Testis (tissue), 3 donors: ENCODE results near the gene WDR20. TPM values are rescaled to one million over a fixed set of nuclear protein-coding genes. Genes with fewer than 3 reads are reported as not detected.

ENCODE experiments used
- DNase-seq: peaks from one replicate; pipeline ENCODE4 v3.0.0-alpha.2; 2019
- H3K27ac ChIP-seq, 2 donors: fragments of 200-600 bp; sonication (generic); one replicate each; pipeline ENCODE4 v1.5.1; 2019
- H3K27me3 ChIP-seq: fragments of 200-600 bp; sonication (generic); one replicate; pipeline ENCODE4 v1.5.1; 2019
- H3K36me3 ChIP-seq: fragments of 200-600 bp; sonication (generic); one replicate; pipeline ENCODE4 v1.5.1; 2017; ENCODE audit warnings: low read depth; ENCODE audit errors: missing control alignments
- H3K4me1 ChIP-seq: fragments of 200-600 bp; sonication (generic); one replicate; pipeline ENCODE4 v1.5.1; 2019
- H3K4me3 ChIP-seq, 2 donors: fragments of 200-600 bp; sonication (generic); one replicate each; pipeline ENCODE4 v1.5.1; 2017 to 2019
- H3K9me3 ChIP-seq: fragments of 200-600 bp; sonication (generic); one replicate; pipeline ENCODE4 v1.5.1; 2017
- CTCF ChIP-seq, 3 experiments: fragments of 450-650 bp in 2 of 3; fragments of 200-600 bp in 1 of 3; sonication (generic) in 1 of 3; IDR thresholded peaks; one replicate each; pipeline ENCODE4 v1.5.1; 2016 to 2019; ENCODE audit warnings: antibody characterized with exemption in 3 of 3, mild to moderate bottlenecking in 2 of 3, moderate library complexity in 1 of 3
- POLR2A ChIP-seq: fragments of 450-650 bp; IDR thresholded peaks from one replicate; pipeline ENCODE4 v1.6.1; 2017; ENCODE audit warnings: antibody characterized with exemption, mild to moderate bottlenecking, moderate library complexity
- WGBS, 2 donors: methylation state at CpG; one replicate each; pipeline ENCODE4 v1.1.5; 2018; 5-methylcytosine and 5-hydroxymethylcytosine counted together
- intact Hi-C: fragments of 100-400 bp; cut with DNase I; formaldehyde crosslinking; loops from one replicate; pipeline ENCODE4 v1.15.1; 2023; ENCODE audit warnings: low total_unique reads
- polyA plus RNA-seq: library from polyadenylated mRNA; stranded (reverse); fragments of 350-450 nt; fragmentation: Illumina TruSeq; extraction: RNeasy Lipid Tissue Mini Kit (QIAGEN cat#74804); gene quantifications from one replicate; pipeline ENCODE4 v1.2.3, GENCODE V29; 2014; ENCODE audit warnings: low read depth, low replicate concordance; ENCODE audit not compliant: insufficient read depth
- total RNA-seq, 2 donors: library from RNA; depleted of rRNA; stranded (reverse); fragments of >200 nt; gene quantifications; one replicate each; pipeline ENCODE4 v1.2.3, GENCODE V29; 2016

The WDR20 gene
- total and polyA plus RNA-seq, 3 donors from 2014 or later: 46.5 to 69.2 (median 56.4) TPM

- intact Hi-C loops: no loop called here
- no peak overlapping the region for H3K4me3 ChIP-seq
- WGBS, 2 donors: 81 to 87% methylated on average over 25 of the region's 25 CpGs
- TF ChIP-seq POLR2A (no peak), CTCF (IDR thresholded peaks at IDR 0.05) (no peak)
- no peak for DNase-seq
- no peaks in the 10 kb centered on the region for H3K27me3 ChIP-seq
- H3K27ac ChIP-seq: no peak overlapping the region
- H3K36me3 ChIP-seq: no peaks in the 10 kb centered on the region
- no peaks in the 10 kb centered on the region for H3K9me3 ChIP-seq
- H3K4me1 ChIP-seq: peaks cover 8% of the 10 kb centered on the region
Measured at GRCh38 chr14:102210421-102211042, 70.8 kb downstream of the WDR20 start.

GRCh38 chr14:102211240-102211639 is 71.5 kb downstream of the WDR20 start:
- TF ChIP-seq CTCF (IDR thresholded peaks at IDR 0.05) (no peak), POLR2A (no peak)
- 95 to 97% methylated on average over 10 to 12 of the region's 12 CpGs for WGBS, 2 donors
- H3K4me3 ChIP-seq: no peak overlapping the region
- H3K36me3 ChIP-seq: no peaks in the 10 kb centered on the region
- no peak overlapping the region for H3K27ac ChIP-seq
- H3K4me1 ChIP-seq: peaks cover 15% of the 10 kb centered on the region
- intact Hi-C loops: no loop called here
- no peaks in the 10 kb centered on the region for H3K27me3 ChIP-seq
- H3K9me3 ChIP-seq: no peaks in the 10 kb centered on the region
- DNase-seq: no peak

- WGBS, 2 donors: 85 to 89% methylated on average over 8 of the region's 8 CpGs
- TF ChIP-seq CTCF (IDR thresholded peaks at IDR 0.05) (no peak), POLR2A (no peak)
- Histone ChIP-seq H3K9me3 (no peaks in the 10 kb centered on the region), H3K4me1 (peaks cover 19% of the 10 kb centered on the region), H3K36me3 (no peaks in the 10 kb centered on the region), H3K27me3 (no peaks in the 10 kb centered on the region), H3K4me3 (no peak overlapping the region), H3K27ac (no peak overlapping the region)
- intact Hi-C loops: no loop called here
- no peak for DNase-seq
Measured at GRCh38 chr14:102212356-102212755, 72.7 kb downstream of the WDR20 start.

GRCh38 chr14:102212845-102213244 is 73.1 kb downstream of the WDR20 start:
- intact Hi-C loops: no loop called here
- Histone ChIP-seq H3K4me3 (no peak overlapping the region), H3K27me3 (no peaks in the 10 kb centered on the region), H3K27ac (no peak overlapping the region), H3K36me3 (no peaks in the 10 kb centered on the region), H3K4me1 (peaks cover 19% of the 10 kb centered on the region), H3K9me3 (no peaks in the 10 kb centered on the region)
- TF ChIP-seq POLR2A: no peak
- TF ChIP-seq CTCF (IDR thresholded peaks at IDR 0.05): no peak
- 89 to 90% methylated on average over 9 to 10 of the region's 10 CpGs for WGBS, 2 donors
- no peak for DNase-seq

- H3K4me3 ChIP-seq: no peak overlapping the region
- peaks cover 19% of the 10 kb centered on the region for H3K4me1 ChIP-seq
- TF ChIP-seq CTCF (IDR thresholded peaks at IDR 0.05): no peak
- TF ChIP-seq POLR2A: no peak
- WGBS, 2 donors: 89 to 91% methylated on average over 10 of the region's 10 CpGs
- no peaks in the 10 kb centered on the region for H3K36me3 ChIP-seq
- H3K9me3 ChIP-seq: no peaks in the 10 kb centered on the region
- DNase-seq: no peak
- H3K27ac ChIP-seq: no peak overlapping the region
- intact Hi-C loops: no loop called here
- H3K27me3 ChIP-seq: no peaks in the 10 kb centered on the region
Measured at GRCh38 chr14:102213470-102213869, 73.8 kb downstream of the WDR20 start.
